ENCODE results near the gene ZNF735.

The ZNF735 gene

DNA sequence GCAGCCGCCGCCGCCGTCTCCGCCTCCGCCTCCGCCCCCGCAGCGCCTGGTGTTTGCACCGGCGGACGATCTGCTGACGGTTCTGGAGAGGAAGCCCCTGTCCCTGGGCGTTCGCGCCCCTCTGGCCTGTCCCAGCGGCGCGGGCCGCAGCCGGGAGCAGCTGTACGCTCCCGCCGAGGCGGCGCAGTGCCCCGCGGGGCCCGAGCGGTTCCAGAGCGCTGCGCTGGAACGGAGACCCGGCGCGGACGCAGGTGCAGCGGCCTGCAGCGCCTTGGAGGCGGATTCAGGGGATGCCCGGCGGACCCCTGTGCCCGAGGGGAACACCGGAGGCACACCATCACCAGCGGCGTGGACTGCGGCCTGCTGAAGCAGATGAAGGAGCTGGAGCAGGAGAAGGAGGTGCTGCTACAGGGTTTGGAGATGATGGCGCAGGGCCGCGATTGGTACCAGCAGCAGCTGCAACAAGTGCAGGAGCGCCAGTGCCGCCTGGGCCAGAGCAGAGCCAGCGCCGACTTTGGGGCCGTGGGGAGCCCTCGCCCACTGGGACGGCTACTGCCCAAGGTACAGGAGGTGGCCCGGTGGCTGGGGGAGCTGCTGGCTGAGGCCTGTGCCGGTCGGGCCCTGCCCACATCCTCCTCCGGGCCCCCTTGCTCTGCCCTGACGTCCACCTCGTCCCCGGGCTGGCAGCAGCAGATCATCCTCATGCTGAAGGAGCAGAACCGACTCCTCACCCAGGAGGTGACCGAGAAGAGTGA lies 24.8 kb upstream of the ZNF735 start:
- no peak for TF ChIP-seq EGR1 (IDR thresholded peaks at IDR 0.05)
- no peak for TF ChIP-seq CEBPB (IDR thresholded peaks at IDR 0.05)
- TF ChIP-seq, protein P1, sequence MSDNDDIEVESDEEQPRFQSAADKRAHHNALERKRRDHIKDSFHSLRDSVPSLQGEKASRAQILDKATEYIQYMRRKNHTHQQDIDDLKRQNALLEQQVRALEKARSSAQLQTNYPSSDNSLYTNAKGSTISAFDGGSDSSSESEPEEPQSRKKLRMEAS (IDR thresholded peaks at IDR 0.05) = no peak
- TF ChIP-seq TAF1 (IDR thresholded peaks at IDR 0.05; ENCODE audit: low read depth) = no peak
- TF ChIP-seq CREB1 (IDR thresholded peaks at IDR 0.05; ENCODE audit: low read depth) = no peak
- no peak for TF ChIP-seq RAD21 (IDR thresholded peaks at IDR 0.05; ENCODE audit: low read depth)
- TF ChIP-seq EP300 (IDR thresholded peaks at IDR 0.05; ENCODE audit: borderline replicate concordance) = no peak
- TF ChIP-seq TCF12 (IDR thresholded peaks at IDR 0.05; ENCODE audit: low read depth) = no peak
- TF ChIP-seq, protein P2, sequence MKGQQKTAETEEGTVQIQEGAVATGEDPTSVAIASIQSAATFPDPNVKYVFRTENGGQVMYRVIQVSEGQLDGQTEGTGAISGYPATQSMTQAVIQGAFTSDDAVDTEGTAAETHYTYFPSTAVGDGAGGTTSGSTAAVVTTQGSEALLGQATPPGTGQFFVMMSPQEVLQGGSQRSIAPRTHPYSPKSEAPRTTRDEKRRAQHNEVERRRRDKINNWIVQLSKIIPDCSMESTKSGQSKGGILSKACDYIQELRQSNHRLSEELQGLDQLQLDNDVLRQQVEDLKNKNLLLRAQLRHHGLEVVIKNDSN (IDR thresholded peaks at IDR 0.05) = no peak
- TF ChIP-seq, protein P3, sequence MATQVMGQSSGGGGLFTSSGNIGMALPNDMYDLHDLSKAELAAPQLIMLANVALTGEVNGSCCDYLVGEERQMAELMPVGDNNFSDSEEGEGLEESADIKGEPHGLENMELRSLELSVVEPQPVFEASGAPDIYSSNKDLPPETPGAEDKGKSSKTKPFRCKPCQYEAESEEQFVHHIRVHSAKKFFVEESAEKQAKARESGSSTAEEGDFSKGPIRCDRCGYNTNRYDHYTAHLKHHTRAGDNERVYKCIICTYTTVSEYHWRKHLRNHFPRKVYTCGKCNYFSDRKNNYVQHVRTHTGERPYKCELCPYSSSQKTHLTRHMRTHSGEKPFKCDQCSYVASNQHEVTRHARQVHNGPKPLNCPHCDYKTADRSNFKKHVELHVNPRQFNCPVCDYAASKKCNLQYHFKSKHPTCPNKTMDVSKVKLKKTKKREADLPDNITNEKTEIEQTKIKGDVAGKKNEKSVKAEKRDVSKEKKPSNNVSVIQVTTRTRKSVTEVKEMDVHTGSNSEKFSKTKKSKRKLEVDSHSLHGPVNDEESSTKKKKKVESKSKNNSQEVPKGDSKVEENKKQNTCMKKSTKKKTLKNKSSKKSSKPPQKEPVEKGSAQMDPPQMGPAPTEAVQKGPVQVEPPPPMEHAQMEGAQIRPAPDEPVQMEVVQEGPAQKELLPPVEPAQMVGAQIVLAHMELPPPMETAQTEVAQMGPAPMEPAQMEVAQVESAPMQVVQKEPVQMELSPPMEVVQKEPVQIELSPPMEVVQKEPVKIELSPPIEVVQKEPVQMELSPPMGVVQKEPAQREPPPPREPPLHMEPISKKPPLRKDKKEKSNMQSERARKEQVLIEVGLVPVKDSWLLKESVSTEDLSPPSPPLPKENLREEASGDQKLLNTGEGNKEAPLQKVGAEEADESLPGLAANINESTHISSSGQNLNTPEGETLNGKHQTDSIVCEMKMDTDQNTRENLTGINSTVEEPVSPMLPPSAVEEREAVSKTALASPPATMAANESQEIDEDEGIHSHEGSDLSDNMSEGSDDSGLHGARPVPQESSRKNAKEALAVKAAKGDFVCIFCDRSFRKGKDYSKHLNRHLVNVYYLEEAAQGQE (IDR thresholded peaks at IDR 0.05; ENCODE audit: low read depth) = no peak
- TF ChIP-seq ZBTB7A (IDR thresholded peaks at IDR 0.05; ENCODE audit: low read depth) = no peak
- no peak for TF ChIP-seq TEAD4 (IDR thresholded peaks at IDR 0.05)
- no peak for TF ChIP-seq FOXM1 (IDR thresholded peaks at IDR 0.05; ENCODE audit: borderline replicate concordance, low read depth)
- no peak for TF ChIP-seq YY1 (IDR thresholded peaks at IDR 0.05; ENCODE audit: low read depth)
- no peak for TF ChIP-seq NFIC (IDR thresholded peaks at IDR 0.05)

DNA sequence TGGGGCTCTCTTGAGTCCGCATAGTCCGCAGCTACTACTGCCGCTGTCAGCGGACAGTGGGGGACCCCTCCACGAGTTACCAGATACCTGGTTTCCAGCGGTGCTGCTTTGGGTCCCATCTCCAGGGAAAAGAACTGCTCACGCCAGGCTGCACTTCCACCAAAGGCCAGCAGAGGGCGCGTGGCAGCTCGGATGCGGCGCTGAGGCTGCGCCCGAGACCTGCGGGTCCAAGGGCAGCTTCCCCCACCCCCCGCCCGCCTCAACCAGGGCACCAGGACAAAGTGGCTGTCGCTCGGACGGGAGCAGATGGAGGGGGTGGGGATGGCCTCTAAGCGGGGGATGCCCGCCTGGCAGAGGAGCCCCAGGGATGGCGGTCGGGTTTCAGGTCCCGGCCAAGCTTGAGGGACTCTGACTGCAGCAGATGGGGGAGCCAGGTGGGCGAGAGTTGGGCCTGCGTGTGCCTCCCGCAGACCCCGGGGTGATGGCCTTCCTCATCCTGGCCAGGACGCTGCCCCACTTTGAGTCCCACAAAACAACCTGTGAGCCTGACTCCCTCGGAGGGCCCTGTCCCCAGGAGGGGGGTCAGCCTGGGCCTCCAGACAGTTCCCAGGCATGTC lies 23.8 kb upstream of the ZNF735 start:
- TF ChIP-seq TCF12 (IDR thresholded peaks at IDR 0.05; ENCODE audit: low read depth) (no peak), RAD21 (IDR thresholded peaks at IDR 0.05; ENCODE audit: low read depth) (peak; percentile 5; the same call in 1 of the 2 replicates), TEAD4 (IDR thresholded peaks at IDR 0.05) (no peak)
- TF ChIP-seq, protein P3 (IDR thresholded peaks at IDR 0.05; ENCODE audit: low read depth) = no peak

DNA sequence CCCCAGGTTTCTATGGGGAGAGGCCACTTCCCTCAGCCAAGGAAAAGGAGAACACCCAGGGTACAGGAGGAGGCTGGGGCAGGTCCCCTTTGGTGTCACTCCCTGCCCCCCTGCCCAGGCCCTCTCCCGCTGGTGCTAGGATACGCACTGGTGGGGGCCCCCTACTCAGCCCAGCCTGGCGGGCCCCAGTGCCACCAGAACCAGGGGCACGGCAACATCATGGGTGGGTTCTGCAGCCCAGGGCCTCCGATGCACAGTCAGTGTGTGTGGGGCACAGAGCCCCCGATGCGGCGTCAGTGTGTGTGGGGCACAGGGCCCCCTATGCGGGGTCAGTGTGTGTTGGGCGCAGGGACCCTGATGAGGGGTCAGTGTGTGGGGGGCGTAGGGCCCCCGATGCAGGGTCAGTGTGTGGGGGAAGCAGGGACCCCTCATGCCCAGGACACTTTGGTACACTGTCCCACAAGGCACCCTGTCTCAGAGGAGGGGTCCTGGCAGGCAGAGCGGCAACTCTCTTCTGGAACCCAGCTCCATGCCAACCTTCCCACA lies 23.1 kb upstream of the ZNF735 start:
- TF ChIP-seq EGR1 (IDR thresholded peaks at IDR 0.05) (no peak), YY1 (IDR thresholded peaks at IDR 0.05; ENCODE audit: low read depth) (no peak), ZBTB7A (IDR thresholded peaks at IDR 0.05; ENCODE audit: low read depth) (no peak), CEBPB (IDR thresholded peaks at IDR 0.05) (no peak), EP300 (IDR thresholded peaks at IDR 0.05; ENCODE audit: borderline replicate concordance) (no peak), RAD21 (IDR thresholded peaks at IDR 0.05; ENCODE audit: low read depth) (no peak), CREB1 (IDR thresholded peaks at IDR 0.05; ENCODE audit: low read depth) (no peak), TCF12 (IDR thresholded peaks at IDR 0.05; ENCODE audit: low read depth) (no peak), TEAD4 (IDR thresholded peaks at IDR 0.05) (no peak), TAF1 (IDR thresholded peaks at IDR 0.05; ENCODE audit: low read depth) (no peak)
- TF ChIP-seq, protein P1 (IDR thresholded peaks at IDR 0.05) = no peak
- TF ChIP-seq, protein P3 (IDR thresholded peaks at IDR 0.05; ENCODE audit: low read depth) = no peak
- TF ChIP-seq, protein P2 (IDR thresholded peaks at IDR 0.05) = no peak

DNA sequence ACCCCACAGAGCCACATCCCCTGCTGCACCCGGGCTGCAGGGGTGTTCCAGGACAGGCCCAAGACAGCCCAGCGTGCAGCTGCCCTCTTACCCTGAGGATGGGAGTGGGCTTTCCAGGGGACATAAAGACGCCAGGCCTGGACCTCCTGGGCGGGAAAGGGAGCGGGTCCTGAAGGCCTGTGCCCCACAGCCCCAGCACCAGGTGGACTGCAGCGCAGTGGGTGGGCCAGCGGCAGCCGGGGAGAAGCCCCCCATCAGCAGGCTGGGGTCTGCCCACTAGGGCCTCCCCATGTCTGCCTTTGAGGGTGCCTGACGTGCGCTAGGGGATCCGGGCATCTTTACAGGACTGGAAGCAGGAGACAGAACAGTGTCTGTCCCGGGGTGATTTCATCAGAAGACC lies 22.6 kb upstream of the ZNF735 start:
- TF ChIP-seq EGR1 (IDR thresholded peaks at IDR 0.05) = no peak
- no peak for TF ChIP-seq NFIC (IDR thresholded peaks at IDR 0.05)
- TF ChIP-seq FOXM1 (IDR thresholded peaks at IDR 0.05; ENCODE audit: borderline replicate concordance, low read depth) = no peak

Data from Ishikawa (cell line).